CD8-positive, alpha-beta memory T cell (primary cell): ENCODE measurements around the gene SLC13A3. TPM values are rescaled to one million over a fixed set of nuclear protein-coding genes. Genes with fewer than 3 reads are reported as not detected.

ENCODE experiments used
- CTCF ChIA-PET: fragments of 350-600 bp; sonication (Branson Sonifier 250); formaldehyde crosslinking; loops from one replicate; lab custom pipeline; 2021; ENCODE audit warnings: antibody characterized with exemption; lab: Charles Lee
- POLR2A ChIA-PET: fragments of 350-600 bp; sonication (Branson Sonifier 250); formaldehyde crosslinking; loops from one replicate; lab custom pipeline; 2021; ENCODE audit warnings: antibody characterized with exemption; lab: Charles Lee
- DNase-seq, 5 donors: peaks; one replicate each; pipeline versions ENCODE4 v3.0.0 to v3.0.0-alpha.2; 2020 to 2022; ENCODE audit warnings: mixed read lengths in 1 of 5
- H3K27ac ChIP-seq: one replicate; pipeline ENCODE4 v1.7.0; 2013; ENCODE audit warnings: low read depth, mild to moderate bottlenecking, low read length, moderate library complexity
- H3K27me3 ChIP-seq: 2 replicates; pipeline ENCODE4 v1.7.0; 2013; ENCODE audit warnings: low read length, mild to moderate bottlenecking; ENCODE audit not compliant: insufficient read depth, poor library complexity, severe bottlenecking
- H3K36me3 ChIP-seq: 2 replicates; pipeline ENCODE4 v1.7.0; 2013; ENCODE audit warnings: mild to moderate bottlenecking, low read length, moderate library complexity; ENCODE audit not compliant: insufficient read depth
- H3K4me1 ChIP-seq: 2 replicates; pipeline ENCODE4 v1.7.0; 2013; ENCODE audit warnings: mild to moderate bottlenecking, low read length, moderate library complexity; ENCODE audit not compliant: insufficient read depth
- H3K4me3 ChIP-seq: 2 replicates; pipeline ENCODE4 v1.7.0; 2013; ENCODE audit warnings: mild to moderate bottlenecking, low read length
- H3K9me3 ChIP-seq: 2 replicates; pipeline ENCODE4 v1.7.0; 2013; ENCODE audit warnings: mild to moderate bottlenecking, low read length
- H3K27ac Mint-ChIP-seq, 8 donors: one replicate each; pipeline ENCODE4 v1.8.0; 2020 to 2021; ENCODE audit warnings: mixed read lengths in 8 of 8, mild to moderate bottlenecking in 6 of 8, inconsistent platforms in 3 of 8, moderate library complexity in 3 of 8
- H3K27me3 Mint-ChIP-seq, 2 donors: one replicate each; pipeline ENCODE4 v1.8.0; 2020 to 2021; ENCODE audit warnings: mixed read lengths in 2 of 2, mild to moderate bottlenecking in 1 of 2, moderate library complexity in 1 of 2
- H3K36me3 Mint-ChIP-seq, 3 donors: one replicate each; pipeline ENCODE4 v1.8.0; 2020 to 2021; ENCODE audit warnings: mixed read lengths in 3 of 3, inconsistent platforms in 1 of 3, mild to moderate bottlenecking in 1 of 3
- H3K4me1 Mint-ChIP-seq, 3 donors: one replicate each; pipeline ENCODE4 v1.8.0; 2020 to 2021; ENCODE audit warnings: mixed read lengths in 3 of 3, inconsistent platforms in 1 of 3, mild to moderate bottlenecking in 1 of 3
- H3K4me3 Mint-ChIP-seq, 7 donors: one replicate each; pipeline ENCODE4 v1.8.0; 2020 to 2021; ENCODE audit warnings: mixed read lengths in 7 of 7, mild to moderate bottlenecking in 6 of 7, moderate library complexity in 4 of 7, inconsistent platforms in 2 of 7
- H3K9me3 Mint-ChIP-seq, 5 donors: one replicate each; pipeline ENCODE4 v1.8.0; 2020 to 2022; ENCODE audit warnings: mixed read lengths in 5 of 5, mild to moderate bottlenecking in 3 of 5, moderate library complexity in 2 of 5, inconsistent platforms in 1 of 5
- polyA plus RNA-seq: library from polyadenylated mRNA; unstranded; fragments of 300-500 nt; fragmentation: Illumina TruSeq; gene quantifications from one replicate; pipeline ENCODE4 v1.2.3, GENCODE V29; 2021
- total RNA-seq, 2 experiments: library from RNA; stranded (reverse); gene quantifications; one replicate each; pipeline ENCODE4 v1.2.3, GENCODE V29; 2021

The SLC13A3 gene
- total and polyA plus RNA-seq, 3 experiments from 2014 or later = 0.11 TPM; not detected in 2

GRCh38 chr20:46634528-46634927, 16.7 kb downstream of the SLC13A3 start:
- Mint-ChIP-seq H3K27me3 (peaks cover 12 to 53% of the 10 kb centered on the region in 2 donors), H3K27ac (no peak overlapping the region), H3K36me3 (peaks cover 0 to 3% (median 2%) of the 10 kb centered on the region in 3 donors), H3K9me3 (peaks cover 3 to 7% (median 3%) of the 10 kb centered on the region in 5 donors), H3K4me3 (no peak overlapping the region), H3K4me1 (no peaks in the 10 kb centered on the region)
- ChIA-PET CTCF (no interaction called here), POLR2A (no interaction called here)
- H3K4me1 ChIP-seq = no peaks in the 10 kb centered on the region
- DNase-seq = no peak
- no peak overlapping the region for H3K27ac ChIP-seq
- no peaks in the 10 kb centered on the region for H3K9me3 ChIP-seq
- no peaks in the 10 kb centered on the region for H3K36me3 ChIP-seq
- no peak overlapping the region for H3K4me3 ChIP-seq
- H3K27me3 ChIP-seq = no peaks in the 10 kb centered on the region

GRCh38 chr20:46631874-46632446, 19.3 kb downstream of the SLC13A3 start:
- CTCF ChIA-PET = no interaction called here
- POLR2A ChIA-PET = no interaction called here

GRCh38 chr20:46631212-46631869, 19.9 kb downstream of the SLC13A3 start:
- peaks cover 6 to 16% (median 8%) of the 10 kb centered on the region in 5 donors for H3K9me3 Mint-ChIP-seq
- Histone ChIP-seq H3K36me3 (no peaks in the 10 kb centered on the region), H3K27me3 (no peaks in the 10 kb centered on the region), H3K4me3 (no peak overlapping the region), H3K9me3 (no peaks in the 10 kb centered on the region), H3K4me1 (no peaks in the 10 kb centered on the region), H3K27ac (no peak overlapping the region)
- H3K36me3 Mint-ChIP-seq = peaks cover 0 to 4% (median 4%) of the 10 kb centered on the region in 3 donors
- ChIA-PET POLR2A (no interaction called here), CTCF (no interaction called here)
- peaks cover 13 to 64% of the 10 kb centered on the region in 2 donors for H3K27me3 Mint-ChIP-seq
- H3K4me1 Mint-ChIP-seq = no peaks in the 10 kb centered on the region
- H3K27ac Mint-ChIP-seq = no peak overlapping the region
- H3K4me3 Mint-ChIP-seq = no peak overlapping the region
- DNase-seq = no peak

More at GRCh38 chr20:46631874-46632446, 19.3 kb downstream of the SLC13A3 start:
- H3K9me3 ChIP-seq = no peaks in the 10 kb centered on the region
- no peak overlapping the region for H3K4me3 Mint-ChIP-seq
- H3K27me3 ChIP-seq = no peaks in the 10 kb centered on the region
- H3K9me3 Mint-ChIP-seq = peaks cover 5 to 14% (median 6%) of the 10 kb centered on the region in 5 donors
- H3K4me1 ChIP-seq = no peaks in the 10 kb centered on the region
- H3K27ac ChIP-seq = no peak overlapping the region
- H3K4me1 Mint-ChIP-seq = no peaks in the 10 kb centered on the region
- no peak overlapping the region for H3K4me3 ChIP-seq
- H3K27ac Mint-ChIP-seq = no peak overlapping the region
- H3K27me3 Mint-ChIP-seq = peaks cover 9 to 59% of the 10 kb centered on the region in 2 donors
- DNase-seq = no peak
- H3K36me3 ChIP-seq = no peaks in the 10 kb centered on the region
- peaks cover 0 to 4% (median 2%) of the 10 kb centered on the region in 3 donors for H3K36me3 Mint-ChIP-seq

- ChIA-PET POLR2A (no interaction called here), CTCF (no interaction called here)
- Mint-ChIP-seq H3K4me1 (no peaks in the 10 kb centered on the region), H3K27me3 (peaks cover 9 to 60% of the 10 kb centered on the region in 2 donors), H3K4me3 (no peak overlapping the region), H3K27ac (no peak overlapping the region), H3K36me3 (peaks cover 0 to 4% (median 4%) of the 10 kb centered on the region in 3 donors), H3K9me3 (peaks cover 6 to 21% (median 12%) of the 10 kb centered on the region in 5 donors)
- Histone ChIP-seq H3K36me3 (no peaks in the 10 kb centered on the region), H3K27ac (no peak overlapping the region), H3K9me3 (no peaks in the 10 kb centered on the region), H3K4me3 (no peak overlapping the region), H3K27me3 (no peaks in the 10 kb centered on the region), H3K4me1 (no peaks in the 10 kb centered on the region)
- DNase-seq = no peak
Observed at GRCh38 chr20:46630306-46630705, 21.0 kb downstream of the SLC13A3 start.

GRCh38 chr20:46629341-46629740, 21.9 kb downstream of the SLC13A3 start:
- no peaks in the 10 kb centered on the region for H3K4me1 Mint-ChIP-seq
- Histone ChIP-seq H3K4me1 (no peaks in the 10 kb centered on the region), H3K4me3 (no peak overlapping the region), H3K27ac (no peak overlapping the region), H3K9me3 (no peaks in the 10 kb centered on the region), H3K27me3 (no peaks in the 10 kb centered on the region), H3K36me3 (no peaks in the 10 kb centered on the region)
- POLR2A ChIA-PET = no interaction called here
- no peak overlapping the region for H3K27ac Mint-ChIP-seq
- peaks cover 0 to 4% (median 4%) of the 10 kb centered on the region in 3 donors for H3K36me3 Mint-ChIP-seq
- H3K4me3 Mint-ChIP-seq = no peak overlapping the region
- DNase-seq = no peak
- peaks cover 6 to 30% (median 20%) of the 10 kb centered on the region in 5 donors for H3K9me3 Mint-ChIP-seq
- peaks cover 11 to 57% of the 10 kb centered on the region in 2 donors for H3K27me3 Mint-ChIP-seq
- CTCF ChIA-PET = no interaction called here

GRCh38 chr20:46627234-46627633, 24.0 kb downstream of the SLC13A3 start:
- Histone ChIP-seq H3K4me3 (no peak overlapping the region), H3K27me3 (no peaks in the 10 kb centered on the region), H3K27ac (no peak overlapping the region), H3K36me3 (no peaks in the 10 kb centered on the region), H3K9me3 (no peaks in the 10 kb centered on the region), H3K4me1 (no peaks in the 10 kb centered on the region)
- H3K9me3 Mint-ChIP-seq = peaks cover 14 to 36% (median 32%) of the 10 kb centered on the region in 5 donors
- peaks cover 13 to 56% of the 10 kb centered on the region in 2 donors for H3K27me3 Mint-ChIP-seq
- no peak overlapping the region for H3K4me3 Mint-ChIP-seq
- H3K4me1 Mint-ChIP-seq = no peaks in the 10 kb centered on the region
- peaks cover 0 to 8% (median 4%) of the 10 kb centered on the region in 3 donors for H3K36me3 Mint-ChIP-seq
- CTCF ChIA-PET = no interaction called here
- POLR2A ChIA-PET = no interaction called here
- DNase-seq = no peak
- H3K27ac Mint-ChIP-seq = no peak overlapping the region

- POLR2A ChIA-PET = no interaction called here
- Histone ChIP-seq H3K4me3 (no peak overlapping the region), H3K9me3 (no peaks in the 10 kb centered on the region), H3K27ac (no peak overlapping the region), H3K4me1 (no peaks in the 10 kb centered on the region), H3K36me3 (no peaks in the 10 kb centered on the region), H3K27me3 (no peaks in the 10 kb centered on the region)
- H3K36me3 Mint-ChIP-seq = peaks cover 0 to 8% (median 4%) of the 10 kb centered on the region in 3 donors
- peaks cover 14 to 38% (median 32%) of the 10 kb centered on the region in 5 donors for H3K9me3 Mint-ChIP-seq
- no peak for DNase-seq
- CTCF ChIA-PET = no interaction called here
- no peaks in the 10 kb centered on the region for H3K4me1 Mint-ChIP-seq
- H3K27ac Mint-ChIP-seq = peak overlapping the region in 1 of 8 donors; percentile 54
- H3K4me3 Mint-ChIP-seq = no peak overlapping the region
- peaks cover 13 to 61% of the 10 kb centered on the region in 2 donors for H3K27me3 Mint-ChIP-seq
Observed at GRCh38 chr20:46626758-46627157, 24.5 kb downstream of the SLC13A3 start.

- Histone ChIP-seq H3K4me3 (no peak overlapping the region), H3K36me3 (no peaks in the 10 kb centered on the region), H3K9me3 (no peaks in the 10 kb centered on the region), H3K27ac (no peak overlapping the region), H3K27me3 (no peaks in the 10 kb centered on the region), H3K4me1 (no peaks in the 10 kb centered on the region)
- H3K36me3 Mint-ChIP-seq = peaks cover 0 to 8% (median 4%) of the 10 kb centered on the region in 3 donors
- no peak for DNase-seq
- H3K4me3 Mint-ChIP-seq = no peak overlapping the region
- ChIA-PET CTCF (no interaction called here), POLR2A (no interaction called here)
- peaks cover 14 to 38% (median 32%) of the 10 kb centered on the region in 5 donors for H3K9me3 Mint-ChIP-seq
- H3K27me3 Mint-ChIP-seq = peaks cover 13 to 66% of the 10 kb centered on the region in 2 donors
- H3K4me1 Mint-ChIP-seq = no peaks in the 10 kb centered on the region
- no peak overlapping the region for H3K27ac Mint-ChIP-seq
Observed at GRCh38 chr20:46625875-46626373, 25.3 kb downstream of the SLC13A3 start.
